Natural killer cell treated with Interleukin-12 subunit alpha and Interleukin-12 subunit beta and Interleukin-15 and Interleukin-18, amount 100 ng/mL, for 72 hours (primary cell): ENCODE results near the gene PURB. TPM values are rescaled to one million over a fixed set of nuclear protein-coding genes. Genes with fewer than 3 reads are reported as not detected.
"Not testable (repeated sequence)": the region's sequence is repeated elsewhere in the genome, so short reads cannot be mapped to it uniquely, and the experiment has no call there.

ENCODE experiments used
- ATAC-seq, 2 donors: fragments of 150-1000 bp; cut with Tn5 transposase in 1 of 2; sonication (Bioruptor Pico), chemical (Tn5 transposase) in 1 of 2; 2 replicates each; pipeline ENCODE4 v1.10.0; 2021
- DNase-seq: peaks from one replicate; pipeline ENCODE4 v3.0.0; 2022; ENCODE audit warnings: low spot score
- H3K27ac Mint-ChIP-seq, 2 donors: 1 replicate in 1 of 2; 2 replicates in 1 of 2; pipeline ENCODE4 v1.8.0; 2022; ENCODE audit warnings: mixed read lengths in 2 of 2, mild to moderate bottlenecking in 1 of 2, moderate library complexity in 1 of 2
- H3K27me3 Mint-ChIP-seq, 2 donors: 1 replicate in 1 of 2; 2 replicates in 1 of 2; pipeline ENCODE4 v1.8.0; 2022; ENCODE audit warnings: mixed read lengths in 2 of 2
- H3K36me3 Mint-ChIP-seq: one replicate; pipeline ENCODE4 v1.8.0; 2022; ENCODE audit warnings: mixed read lengths
- H3K4me1 Mint-ChIP-seq, 2 donors: 1 replicate in 1 of 2; 2 replicates in 1 of 2; pipeline ENCODE4 v1.8.0; 2022; ENCODE audit warnings: low read depth in 2 of 2, mixed read lengths in 2 of 2, mild to moderate bottlenecking in 1 of 2
- H3K4me3 Mint-ChIP-seq: one replicate; pipeline ENCODE4 v1.8.0; 2022; ENCODE audit warnings: mixed read lengths
- H3K9me3 Mint-ChIP-seq: 2 replicates; pipeline ENCODE4 v1.8.0; 2022; ENCODE audit warnings: mixed read lengths
- total RNA-seq, 2 donors: library from RNA; stranded (reverse); gene quantifications; one replicate each; pipeline ENCODE4 v1.2.3, GENCODE V29; 2022

Gene PURB
- total RNA-seq, 2 donors from 2014 or later = 39.1 to 41.8 TPM

DNA sequence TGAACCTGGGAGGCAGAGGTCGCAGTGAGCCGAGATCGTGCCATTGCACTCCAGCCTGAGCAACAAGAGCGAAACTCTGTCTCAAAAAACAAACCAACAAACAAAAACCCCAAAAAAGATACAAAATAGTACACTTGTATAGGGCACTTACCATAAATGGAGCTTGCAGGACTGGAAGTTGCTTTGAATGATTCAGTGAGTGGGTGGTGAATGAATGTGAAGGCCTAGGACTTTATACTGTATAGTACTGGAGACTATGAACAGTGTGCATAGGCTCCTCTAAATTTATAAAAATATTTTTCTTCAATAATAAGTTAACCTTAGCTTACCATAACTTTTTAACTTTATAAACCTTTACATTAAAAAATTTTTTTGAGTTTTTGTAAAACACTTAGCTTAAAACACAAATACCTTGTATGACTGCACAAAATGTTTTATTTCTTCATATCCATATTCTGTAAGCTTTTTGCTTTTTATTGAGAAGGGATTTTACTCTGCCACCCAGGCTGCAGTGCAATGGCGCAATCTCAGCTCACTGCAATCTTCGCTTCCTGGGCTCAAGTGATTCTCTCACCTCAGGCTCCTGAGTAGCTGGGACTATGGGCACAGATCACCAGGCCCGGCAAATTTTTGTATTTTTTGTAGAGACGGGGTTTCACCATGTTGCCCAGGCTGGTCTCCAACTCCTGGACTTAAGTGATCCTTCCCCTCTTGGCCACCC, 30.5 kb downstream of the PURB start:
- Mint-ChIP-seq H3K4me3 (no peak overlapping the region), H3K4me1 (peaks cover 4 to 7% of the 10 kb centered on the region in 2 donors), H3K27ac (no peak overlapping the region), H3K36me3 (no peaks in the 10 kb centered on the region), H3K9me3 (no peaks in the 10 kb centered on the region), H3K27me3 (no peaks in the 10 kb centered on the region)
- no peak for ATAC-seq
- DNase-seq = no peak

DNA sequence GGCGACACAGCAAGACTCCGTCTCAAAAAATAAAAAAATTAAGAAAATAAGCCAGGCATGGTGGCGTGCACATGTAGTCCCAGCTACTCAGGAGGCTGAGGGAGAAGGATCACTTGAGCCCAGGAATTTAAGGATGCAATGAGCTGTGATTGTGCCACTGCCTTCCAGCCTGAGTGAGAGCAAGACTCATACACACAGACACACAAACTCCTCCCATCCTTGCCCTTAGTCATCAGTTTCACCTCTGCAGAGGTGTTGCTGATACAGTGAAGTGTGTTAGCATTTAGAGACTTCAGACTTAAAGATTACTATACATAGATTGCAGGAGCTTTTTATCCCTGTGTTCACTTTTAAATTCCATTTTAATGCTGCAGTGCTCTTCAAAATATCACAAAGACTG, 31.9 kb downstream of the PURB start:
- no peak overlapping the region for H3K4me3 Mint-ChIP-seq
- H3K36me3 Mint-ChIP-seq = no peaks in the 10 kb centered on the region
- H3K9me3 Mint-ChIP-seq = no peaks in the 10 kb centered on the region
- no peak for DNase-seq
- ATAC-seq = peak; percentile 69 to 73
- no peaks in the 10 kb centered on the region for H3K27me3 Mint-ChIP-seq
- H3K4me1 Mint-ChIP-seq = peaks cover 7 to 11% of the 10 kb centered on the region in 2 donors
- H3K27ac Mint-ChIP-seq = peak overlapping the region; percentile 33 to 60

DNA sequence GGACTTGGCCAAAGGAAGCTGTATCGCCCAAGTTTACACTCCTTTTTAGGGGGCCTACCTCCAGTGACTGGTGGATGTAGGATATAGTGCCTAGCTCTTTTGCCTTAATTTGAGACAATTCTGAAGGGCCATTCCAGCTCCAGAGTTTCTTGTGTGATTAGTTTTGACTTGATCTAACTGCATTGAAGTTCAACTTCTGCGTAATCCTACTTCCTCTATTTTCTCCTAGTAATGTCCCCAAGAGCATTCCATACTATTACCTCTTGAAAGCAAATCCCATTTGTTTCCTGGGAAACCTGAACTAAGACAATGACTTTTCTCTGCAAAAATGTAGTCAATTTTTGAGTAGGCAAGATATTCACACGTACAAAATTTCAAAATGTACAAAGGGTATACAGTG, 32.7 kb downstream of the PURB start:
- no peak for ATAC-seq
- Mint-ChIP-seq H3K27me3 (no peaks in the 10 kb centered on the region), H3K4me3 (no peak overlapping the region), H3K27ac (no peak overlapping the region), H3K4me1 (peaks cover 7 to 11% of the 10 kb centered on the region in 2 donors), H3K36me3 (no peaks in the 10 kb centered on the region), H3K9me3 (no peaks in the 10 kb centered on the region)
- no peak for DNase-seq

DNA sequence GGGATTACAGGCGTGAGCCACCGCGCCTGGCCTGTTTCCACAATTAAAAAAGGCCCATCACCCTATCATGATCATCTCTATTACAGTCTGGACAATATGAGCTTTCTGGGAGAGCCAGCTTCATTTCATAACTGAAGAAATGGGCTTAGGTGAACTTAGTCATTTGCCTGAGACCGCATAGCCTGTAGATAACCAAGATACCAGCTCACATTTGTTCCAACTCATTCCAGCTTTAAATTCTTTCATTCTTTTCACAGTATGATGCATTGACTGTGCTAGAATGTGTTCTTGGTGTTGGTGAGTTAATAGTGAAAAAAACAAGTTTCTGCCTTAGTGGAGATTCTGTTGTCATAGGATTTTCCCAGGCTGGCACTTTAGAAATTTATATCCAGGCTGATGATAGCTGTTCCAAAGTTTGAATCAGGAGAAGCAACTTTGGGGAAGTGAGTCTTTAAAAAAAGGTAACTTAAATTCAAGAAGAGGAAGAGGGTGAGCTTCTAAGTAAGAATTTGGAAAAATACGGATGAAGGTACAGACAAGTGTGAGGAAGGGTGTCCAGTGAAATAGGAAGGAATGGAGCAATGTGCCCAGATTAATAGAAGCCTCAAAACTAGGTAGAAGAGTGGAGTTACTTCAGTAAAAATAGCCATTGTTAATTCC, 35.3 kb downstream of the PURB start:
- Mint-ChIP-seq H3K9me3 (no peaks in the 10 kb centered on the region), H3K27me3 (no peaks in the 10 kb centered on the region), H3K4me3 (peak overlapping the region; percentile 89), H3K4me1 (peaks cover 25 to 33% of the 10 kb centered on the region in 2 donors), H3K27ac (peak overlapping the region; percentile 83 to 93), H3K36me3 (no peaks in the 10 kb centered on the region)
- ATAC-seq (no peak), DNase-seq (no peak)

DNA sequence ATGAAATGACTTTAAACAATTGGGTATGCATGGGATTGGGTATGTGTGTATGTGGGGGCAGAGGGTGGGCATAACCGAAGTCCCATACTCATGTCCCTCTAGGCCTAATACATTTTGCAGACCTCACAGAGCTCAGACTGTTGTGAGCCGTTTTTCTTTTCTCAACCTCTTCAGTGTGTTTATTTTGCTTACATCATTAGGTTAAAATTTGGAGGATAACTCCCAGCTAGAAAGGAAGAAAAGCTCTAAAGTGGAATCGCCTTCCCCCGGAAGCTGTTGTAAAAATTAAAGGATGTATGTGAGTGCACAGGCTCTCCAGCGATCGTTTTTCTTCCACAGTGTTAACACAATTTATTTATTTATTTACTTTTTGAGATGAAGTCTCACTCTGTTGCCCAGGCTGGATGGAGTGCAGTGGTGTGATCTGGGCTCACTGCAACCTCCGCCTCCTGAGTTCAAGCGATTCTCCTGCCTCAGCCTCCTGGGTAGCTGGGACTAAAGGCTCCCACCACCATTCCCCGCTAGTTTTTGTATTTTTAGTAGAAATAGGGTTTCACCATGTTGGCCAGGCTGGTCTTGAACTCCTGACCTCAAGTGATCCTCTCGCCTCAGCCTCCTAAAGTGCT, 36.0 kb downstream of the PURB start:
- DNase-seq (no peak), ATAC-seq (no peak)
- Mint-ChIP-seq H3K27ac (peak overlapping the region; percentile 83 to 93), H3K36me3 (no peaks in the 10 kb centered on the region), H3K9me3 (no peaks in the 10 kb centered on the region), H3K27me3 (no peaks in the 10 kb centered on the region), H3K4me1 (peaks cover 25 to 39% of the 10 kb centered on the region in 2 donors), H3K4me3 (peak overlapping the region; percentile 89)

DNA sequence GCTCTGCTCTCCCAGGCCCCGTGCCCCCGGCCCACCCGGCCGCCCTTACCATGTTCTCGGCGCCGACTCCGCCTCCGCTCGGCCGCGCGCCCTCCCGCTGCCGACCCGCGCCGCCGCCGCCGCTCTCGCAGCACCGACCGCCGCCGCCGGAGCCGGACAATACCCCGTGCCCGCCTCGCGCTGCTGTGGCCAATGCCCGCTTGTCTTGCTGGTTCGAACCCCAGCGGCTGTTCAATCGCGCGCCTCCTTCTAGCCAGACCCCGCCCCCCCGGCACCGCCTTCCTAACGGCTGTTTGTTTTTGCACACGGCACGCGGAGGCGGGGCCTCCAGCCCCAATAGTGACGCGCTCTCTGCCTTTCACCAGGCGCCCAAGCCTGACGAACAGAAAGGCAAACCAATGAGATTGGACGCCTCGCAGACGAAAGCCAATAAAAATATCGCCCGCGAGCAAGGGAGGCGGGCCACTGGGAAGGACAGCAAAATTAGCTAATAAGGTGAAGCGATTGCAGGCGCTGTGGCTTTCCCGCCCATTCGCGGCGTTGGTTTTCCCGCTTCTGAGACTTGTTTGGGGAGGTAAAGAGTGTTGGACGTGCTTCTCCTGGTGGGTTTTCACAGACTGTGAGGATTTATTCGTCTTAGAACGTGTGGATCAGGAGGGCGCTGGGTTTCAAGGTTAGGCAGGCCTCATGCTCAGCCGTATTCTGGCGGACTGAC, 37.3 kb downstream of the PURB start, which contains the start of gene H2AZ2:
H2AZ2 (minus strand) TSS at position 168 of the 715 bp plus-strand sequence; CDS start at position 52, 116 bp downstream.
- Mint-ChIP-seq H3K4me3 (peak within 1 kb of the TSS; percentile 89), H3K27me3 (no peaks in the 10 kb centered on the region), H3K9me3 (no peaks in the 10 kb centered on the region), H3K4me1 (peaks cover 25 to 40% of the 10 kb centered on the region in 2 donors), H3K36me3 (no peaks in the 10 kb centered on the region), H3K27ac (peak within 1 kb of the TSS; percentile 83 to 93)
- DNase-seq (peak; percentile 100), ATAC-seq (peak; percentile 93 to 94)

DNA sequence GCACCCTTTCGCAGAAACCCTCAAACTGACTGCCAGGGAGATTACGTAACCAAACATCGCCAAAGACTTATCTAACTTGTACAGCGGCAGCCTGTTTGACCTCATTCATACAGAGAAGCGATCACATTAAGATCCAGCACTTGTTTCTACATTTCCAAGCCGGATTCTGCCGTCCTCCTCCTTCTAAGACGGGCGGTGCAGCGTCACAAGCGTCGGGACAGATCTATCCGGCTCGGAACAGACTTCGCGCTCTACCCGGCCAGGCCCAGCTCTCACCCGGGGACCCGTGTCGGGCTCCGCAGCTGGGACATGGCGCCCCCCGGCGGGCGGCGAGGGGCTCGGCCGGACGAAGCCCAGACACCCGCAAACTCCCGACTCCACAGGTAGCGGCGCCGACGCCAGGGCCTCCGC, 37.8 kb downstream of the PURB start:
- no peaks in the 10 kb centered on the region for H3K27me3 Mint-ChIP-seq

DNA sequence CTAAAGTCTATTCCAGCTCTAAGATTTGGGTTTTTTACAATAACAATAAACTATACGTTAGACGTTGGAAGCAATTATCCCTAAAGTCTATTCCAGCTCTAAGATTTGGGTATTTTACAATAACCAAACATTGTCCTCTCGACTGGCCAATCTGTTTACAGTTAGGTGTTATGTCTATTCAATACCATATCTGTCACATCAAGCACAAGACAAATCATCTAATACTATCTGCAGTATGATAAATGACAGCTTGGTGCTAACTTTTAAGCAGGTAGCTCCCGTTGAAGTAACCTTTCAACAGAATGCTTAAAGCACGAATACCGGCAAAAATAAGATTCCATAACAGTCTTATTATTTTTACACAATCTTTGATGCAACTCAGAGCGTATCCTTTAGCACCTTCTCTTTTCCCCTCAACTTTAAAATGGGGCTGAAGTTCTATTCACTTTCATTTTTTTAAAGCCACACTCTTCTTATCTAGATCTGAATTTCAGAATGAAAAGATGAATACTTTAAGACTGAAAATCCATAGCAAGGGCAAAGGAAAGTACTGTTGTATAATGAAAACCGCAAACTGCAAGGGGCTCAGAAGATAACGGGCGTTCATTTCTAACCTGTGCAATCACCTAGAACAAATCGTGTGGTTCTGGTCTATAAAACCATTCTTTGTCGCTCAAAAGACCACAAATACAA, 38.4 kb downstream of the PURB start:
- Mint-ChIP-seq H3K27ac (peak overlapping the region; percentile 83 to 93), H3K4me1 (peaks cover 29 to 48% of the 10 kb centered on the region in 2 donors), H3K9me3 (no peaks in the 10 kb centered on the region), H3K4me3 (peak overlapping the region; percentile 89), H3K36me3 (peaks cover 8% of the 10 kb centered on the region), H3K27me3 (no peaks in the 10 kb centered on the region)
- ATAC-seq (no peak), DNase-seq (no peak)

More for the DNA sequence above, 37.8 kb downstream of the PURB start:
- peak overlapping the region; percentile 83 to 93 for H3K27ac Mint-ChIP-seq
- H3K4me3 Mint-ChIP-seq = peak overlapping the region; percentile 89
- DNase-seq (peak; percentile 89), ATAC-seq (peak; percentile 79 to 80)
- H3K36me3 Mint-ChIP-seq = peaks cover 2% of the 10 kb centered on the region
- H3K9me3 Mint-ChIP-seq = no peaks in the 10 kb centered on the region
- peaks cover 26 to 42% of the 10 kb centered on the region in 2 donors for H3K4me1 Mint-ChIP-seq

DNA sequence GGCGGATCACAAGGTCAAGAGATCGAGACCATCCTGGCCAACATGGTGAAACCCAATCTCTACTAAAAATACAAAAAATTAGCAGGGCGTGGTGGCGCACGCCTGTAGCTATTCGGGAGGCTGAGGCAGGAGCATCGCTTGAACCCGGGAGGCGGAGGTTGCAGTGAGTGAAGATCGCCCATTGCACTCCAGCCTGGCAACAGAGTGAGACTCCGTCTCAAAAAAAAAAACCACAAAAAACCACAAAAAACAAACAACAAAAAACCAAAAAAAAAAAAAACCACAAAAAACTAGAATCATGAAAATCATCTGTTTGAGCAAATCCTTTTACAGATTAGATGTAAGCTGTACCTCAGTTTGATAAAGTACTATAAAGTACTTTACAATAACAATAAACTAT, 38.9 kb downstream of the PURB start:
- peak overlapping the region; percentile 83 to 93 for H3K27ac Mint-ChIP-seq
- ATAC-seq, H3K27me3 Mint-ChIP-seq, DNase-seq, H3K9me3 Mint-ChIP-seq: not testable (repeated sequence)
- peak overlapping the region; percentile 89 for H3K4me3 Mint-ChIP-seq
- H3K36me3 Mint-ChIP-seq = peaks cover 12% of the 10 kb centered on the region
- H3K4me1 Mint-ChIP-seq = peaks cover 33 to 53% of the 10 kb centered on the region in 2 donors

DNA sequence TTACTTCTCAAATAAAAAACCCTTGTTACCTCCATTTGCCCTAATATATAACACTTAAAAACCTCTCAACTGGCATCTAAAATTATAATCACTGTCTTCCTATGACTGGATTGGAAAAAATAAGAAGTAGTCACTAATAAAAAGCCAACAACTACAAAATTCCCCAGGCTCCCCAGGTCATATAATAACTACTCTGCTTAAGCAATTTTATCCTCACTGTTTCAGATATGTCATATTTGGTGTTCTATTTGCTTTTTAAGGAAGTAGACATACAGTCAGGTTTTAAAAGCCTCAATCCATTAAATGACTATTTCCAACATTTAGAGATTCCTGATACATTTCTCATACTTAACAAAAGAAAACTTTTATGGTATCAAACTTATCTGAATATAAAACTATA, 39.9 kb downstream of the PURB start:
- Mint-ChIP-seq H3K9me3 (no peaks in the 10 kb centered on the region), H3K4me3 (peak overlapping the region; percentile 89), H3K36me3 (peaks cover 12% of the 10 kb centered on the region), H3K27me3 (no peaks in the 10 kb centered on the region), H3K27ac (peak overlapping the region; percentile 83 to 93), H3K4me1 (peaks cover 39 to 52% of the 10 kb centered on the region in 2 donors)
- DNase-seq = no peak
- ATAC-seq = no peak

DNA sequence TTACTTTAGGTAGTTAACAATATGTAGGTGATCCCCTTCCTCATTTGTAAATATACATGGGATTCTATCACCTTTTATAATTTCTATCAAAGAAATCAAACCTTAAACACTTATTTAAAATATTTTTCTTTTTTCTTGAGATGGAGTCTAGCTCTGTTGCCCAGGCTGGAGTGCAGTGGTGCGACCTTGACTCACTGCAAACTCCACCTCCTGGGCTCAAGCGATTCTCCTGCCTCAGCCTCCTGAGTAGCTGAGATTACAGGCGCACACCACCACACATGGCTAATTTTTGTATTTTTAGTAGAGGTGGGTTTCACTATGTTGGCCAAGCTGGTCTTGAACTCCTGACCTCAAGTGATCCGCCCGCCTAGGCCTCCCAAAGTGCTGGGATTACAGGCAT, 41.9 kb downstream of the PURB start:
- Mint-ChIP-seq H3K4me1 (peaks cover 43 to 48% of the 10 kb centered on the region in 2 donors), H3K36me3 (peaks cover 20% of the 10 kb centered on the region)
- H3K4me3 Mint-ChIP-seq, H3K27ac Mint-ChIP-seq, H3K9me3 Mint-ChIP-seq, H3K27me3 Mint-ChIP-seq, ATAC-seq, DNase-seq: not testable (repeated sequence)

DNA sequence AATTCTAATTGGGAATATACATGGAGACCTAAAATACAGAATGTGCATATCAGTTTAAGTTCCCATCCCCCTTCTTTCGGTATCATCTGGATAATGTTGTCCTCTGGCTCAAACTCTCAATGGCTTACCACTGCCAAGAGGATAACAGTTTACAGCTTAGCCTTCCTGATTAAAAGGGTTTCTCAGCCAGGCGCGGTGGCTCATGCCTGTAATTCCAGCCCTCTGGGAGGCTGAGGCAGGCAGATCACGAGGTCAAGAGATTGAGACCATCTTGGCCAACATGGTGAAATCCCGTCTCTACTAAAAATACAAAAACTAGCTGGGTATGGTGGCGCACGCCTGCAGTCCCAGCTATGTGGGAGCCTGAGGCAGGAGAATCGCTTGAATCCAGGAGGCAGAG, 42.7 kb downstream of the PURB start:
- not testable (repeated sequence) for H3K9me3 Mint-ChIP-seq, H3K27ac Mint-ChIP-seq, ATAC-seq, H3K27me3 Mint-ChIP-seq, DNase-seq, H3K4me3 Mint-ChIP-seq
- Mint-ChIP-seq H3K4me1 (peaks cover 45 to 48% of the 10 kb centered on the region in 2 donors), H3K36me3 (peaks cover 20% of the 10 kb centered on the region)

DNA sequence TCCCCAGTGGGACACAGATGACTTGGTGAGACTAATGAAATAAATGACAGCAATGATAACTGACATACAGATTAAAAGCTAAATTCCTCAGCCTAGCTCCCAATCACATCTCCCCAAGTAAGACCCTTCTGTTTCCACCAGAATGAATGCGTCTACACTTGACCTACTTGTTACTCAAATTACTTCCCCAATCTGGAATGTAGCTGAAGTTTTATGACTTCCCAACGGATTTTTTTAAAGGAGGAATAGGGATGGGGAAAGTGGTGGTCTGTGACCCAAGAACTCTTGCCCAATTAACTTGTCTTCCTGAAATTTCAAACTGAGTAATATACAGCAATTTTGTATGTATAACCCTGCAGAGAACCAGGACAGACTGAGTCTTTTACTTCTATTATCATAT, 46.6 kb downstream of the PURB start:
- no peak for DNase-seq
- no peak overlapping the region for H3K27ac Mint-ChIP-seq
- H3K4me3 Mint-ChIP-seq = no peak overlapping the region
- no peaks in the 10 kb centered on the region for H3K27me3 Mint-ChIP-seq
- H3K9me3 Mint-ChIP-seq = no peaks in the 10 kb centered on the region
- H3K36me3 Mint-ChIP-seq = peaks cover 20% of the 10 kb centered on the region
- no peak for ATAC-seq
- peaks cover 19 to 26% of the 10 kb centered on the region in 2 donors for H3K4me1 Mint-ChIP-seq
